GM12878 (cell line): ENCODE results near the gene OGFOD2. TPM values are rescaled to one million over a fixed set of nuclear protein-coding genes. Genes with fewer than 3 reads are reported as not detected.

Experiments used
- CBX3 ChIP-seq: fragments of 200-600 bp; sonication (generic); IDR thresholded peaks from 2 replicates; pipeline ENCODE4 v1.6.1; 2016; ENCODE audit warnings: low read depth, borderline replicate concordance
- CUX1 ChIP-seq: IDR thresholded peaks from 2 replicates; pipeline ENCODE4 v1.6.1; 2012; ENCODE audit warnings: improper control_type of control experiment, low read depth, low read length; ENCODE audit not compliant: insufficient replicate concordance
- HCFC1 ChIP-seq: fragments of 150-350 bp; IDR thresholded peaks from 2 replicates; pipeline ENCODE4 v1.6.1; 2014; ENCODE audit warnings: low read length
- IKZF2 ChIP-seq, 2 experiments: fragments of 450-650 bp; IDR thresholded peaks; 2 replicates each; pipeline ENCODE4 v1.6.1; 2017; ENCODE audit warnings: mild to moderate bottlenecking in 2 of 2, moderate library complexity in 2 of 2
- MTA2 ChIP-seq: fragments of 450-650 bp; IDR thresholded peaks from 2 replicates; pipeline ENCODE4 v1.6.1; 2016; ENCODE audit warnings: low read depth, mild to moderate bottlenecking, moderate library complexity
- MXI1 ChIP-seq: fragments of 150-350 bp; IDR thresholded peaks from 2 replicates; pipeline ENCODE4 v1.6.1; 2011; ENCODE audit warnings: low read depth, mild to moderate bottlenecking, inconsistent platforms, low read length, improper control_type of control experiment
- NFYB ChIP-seq: IDR thresholded peaks from 2 replicates; pipeline ENCODE4 v1.6.1; 2011; ENCODE audit warnings: low read depth, mild to moderate bottlenecking, low read length, improper control_type of control experiment, moderate library complexity; ENCODE audit not compliant: insufficient read depth
- PAX5 ChIP-seq: IDR thresholded peaks from 2 replicates; pipeline ENCODE4 v1.6.1; 2011; ENCODE audit warnings: low read depth, low read length, borderline replicate concordance
- RB1 ChIP-seq: fragments of 450-650 bp; formaldehyde crosslinking; IDR thresholded peaks from 2 replicates; pipeline ENCODE4 v1.6.1; 2017; ENCODE audit warnings: mild to moderate bottlenecking, borderline replicate concordance
- RBBP5 ChIP-seq: fragments of 200-600 bp; sonication (generic); conservative IDR thresholded peaks from 2 replicates; pipeline ENCODE4 v1.6.1; 2016
- RELA ChIP-seq: fragments of 450-650 bp; IDR thresholded peaks from 2 replicates; pipeline ENCODE4 v1.8.0; 2014; ENCODE audit warnings: borderline replicate concordance; ENCODE audit not compliant: partially characterized antibody
- SMC3 ChIP-seq: IDR thresholded peaks from 2 replicates; pipeline ENCODE4 v1.6.1; 2011; ENCODE audit warnings: low read length, improper control_type of control experiment, borderline replicate concordance
- SREBF1 ChIP-seq: IDR thresholded peaks from 2 replicates; pipeline ENCODE4 v1.6.1; 2012; ENCODE audit warnings: mild to moderate bottlenecking, low read length
- TCF12 ChIP-seq: IDR thresholded peaks from 2 replicates; pipeline ENCODE4 v1.6.1; 2011; ENCODE audit warnings: low read depth, mild to moderate bottlenecking, low read length
- WRNIP1 ChIP-seq: IDR thresholded peaks from 2 replicates; pipeline ENCODE4 v1.6.1; 2011; ENCODE audit warnings: low read depth, low read length, improper control_type of control experiment, borderline replicate concordance
- ZBTB4 ChIP-seq: fragments of 450-650 bp; formaldehyde crosslinking; IDR thresholded peaks from 2 replicates; pipeline ENCODE4 v1.4.0; 2022; ENCODE audit warnings: mild to moderate bottlenecking, moderate library complexity
- ZNF592 ChIP-seq: fragments of 450-650 bp; IDR thresholded peaks from 2 replicates; pipeline ENCODE4 v1.6.1; 2017; ENCODE audit warnings: mild to moderate bottlenecking, moderate library complexity
- polyA plus RNA-seq, 11 experiments: library from polyadenylated mRNA; depleted of rRNA in 4 of 11; unstranded in 6 of 11; stranded (reverse) in 5 of 11; fragments of >200 nt; fragmentation: Nextera tagmentation in 4 of 11; fragmentation: Illumina TruSeq in 1 of 11; extraction: Ambion mirVana in 4 of 11; extraction: Trizol in 1 of 11; gene quantifications; 1 replicate in 1 of 11; 2 replicates in 10 of 11; pipeline versions ENCODE4 v1.2.1 to v1.2.3, GENCODE V29; 2011 to 2016; ENCODE audit warnings: inconsistent platforms in 2 of 11, missing spikeins in 2 of 11, low read depth in 1 of 11
- total RNA-seq, 4 experiments: library from RNA; depleted of rRNA in 3 of 4; stranded (reverse); fragments of >200 nt in 3 of 4; fragmentation: Illumina TruSeq in 1 of 4; extraction: Trizol in 1 of 4; gene quantifications; 2 replicates each; pipeline versions ENCODE4 v1.2.1 to v1.2.3, GENCODE V29; 2013 to 2021

The OGFOD2 gene
- total and polyA plus RNA-seq, 10 of the 15 experiments (the other 5 are each of a cell fraction or from before 2014, with no cell fraction given): 0.93 to 29.2 (median 16.3) TPM

GRCh38 chr12:122980183-122981035, 5.4 kb downstream of the OGFOD2 start, which contains the start of gene ARL6IP4 (continued):
- no peak for TF ChIP-seq ZNF592
- peak; percentile 96 for TF ChIP-seq RB1
- no peak for TF ChIP-seq NFYB
- TF ChIP-seq MTA2: no peak
- TF ChIP-seq PAX5: no peak
- no peak for TF ChIP-seq ZBTB4 (CRISPR knock-in tag)
- TF ChIP-seq HCFC1: peak; percentile 78
- TF ChIP-seq SMC3: no peak; the same call in 1 of the 2 replicates
- no peak for TF ChIP-seq RELA
- no peak for TF ChIP-seq RBBP5
- no peak for TF ChIP-seq CUX1
- TF ChIP-seq TCF12: 0 out of 2 replicates have a peak, but pooled peaks have one; percentile 9
- TF ChIP-seq IKZF2 (IDR thresholded peaks at IDR 0.05): no peak
- TF ChIP-seq SREBF1: no peak
- peak; percentile 22 for TF ChIP-seq MXI1
- no peak for TF ChIP-seq WRNIP1
- TF ChIP-seq CBX3: no peak
